Mucosa of gallbladder (tissue), 1 donor: ENCODE measurements around the gene ADAM8. TPM values are rescaled to one million over a fixed set of nuclear protein-coding genes. Genes with fewer than 3 reads are reported as not detected.
"Not testable (repeated sequence)": the region's sequence is repeated elsewhere in the genome, so short reads cannot be mapped to it uniquely, and the experiment has no call there.

Source experiments
- DNase-seq: peaks from one replicate; pipeline ENCODE4 v3.0.0-alpha.2; 2020; ENCODE audit warnings: low spot score
- total RNA-seq: library from RNA; stranded (reverse); gene quantifications from one replicate; pipeline ENCODE4 v1.2.1, GENCODE V29; 2021
- donor health status: DM: no; HTN: no; CAD: no.

The ADAM8 gene
- total RNA-seq, 1 donor from 2014 or later: 12.7 TPM

- DNase-seq: no peak
These were observed 45.3 kb downstream of the ADAM8 start for GRCh38 chr10:133231244-133231945.

GRCh38 chr10:133230387-133231195, 46.1 kb downstream of the ADAM8 start:
- DNase-seq: no peak

- DNase-seq: no peak
These were observed 46.7 kb downstream of the ADAM8 start, which contains the start of gene UTF1 for GRCh38 chr10:133230044-133230361. TSS of gene UTF1 (plus strand) at chr10:133230217. CDS start at chr10:133230289, 72 bp downstream.

- no peak for DNase-seq
These were observed 47.2 kb downstream of the ADAM8 start for GRCh38 chr10:133229265-133230043.

- no peak for DNase-seq
These were observed 49.4 kb downstream of the ADAM8 start for GRCh38 chr10:133227256-133227655.

- DNase-seq: no peak
These were observed 50.3 kb downstream of the ADAM8 start for GRCh38 chr10:133226251-133226808.

- DNase-seq: no peak
These were observed 50.9 kb downstream of the ADAM8 start for GRCh38 chr10:133225707-133226191.

- no peak for DNase-seq
These were observed 51.8 kb downstream of the ADAM8 start for GRCh38 chr10:133224756-133225372.

- no peak for DNase-seq
These were observed 52.6 kb downstream of the ADAM8 start for GRCh38 chr10:133224076-133224475.

- DNase-seq: not testable (repeated sequence)
These were observed 54.9 kb downstream of the ADAM8 start for GRCh38 chr10:133221756-133222155.

- no peak for DNase-seq
These were observed 55.3 kb downstream of the ADAM8 start for GRCh38 chr10:133221331-133221730.

GRCh38 chr10:133219782-133220181, 56.9 kb downstream of the ADAM8 start:
- no peak for DNase-seq

GRCh38 chr10:133218891-133219290, 57.8 kb downstream of the ADAM8 start:
- DNase-seq: no peak

- no peak for DNase-seq
These were observed 58.7 kb downstream of the ADAM8 start for GRCh38 chr10:133217800-133218589.

- no peak for DNase-seq
These were observed 59.9 kb downstream of the ADAM8 start for GRCh38 chr10:133216776-133217175.

- DNase-seq: no peak
These were observed 61.1 kb downstream of the ADAM8 start for GRCh38 chr10:133215586-133215985.

- DNase-seq: no peak
These were observed 61.9 kb downstream of the ADAM8 start for GRCh38 chr10:133214468-133215410.

GRCh38 chr10:133213641-133214467, 62.8 kb downstream of the ADAM8 start:
- no peak for DNase-seq
